Non-pigmented ciliary epithelial cell (primary cell): ENCODE data around the gene WAPL.

Experiments used
- DNase-seq: peaks from one replicate; pipeline ENCODE4 v3.0.0-alpha.2; 2010; ENCODE audit warnings: low read depth

WAPL gene

GRCh38 chr10:86461963-86462804, 59.4 kb downstream of the WAPL start:
- no peak for DNase-seq

- no peak for DNase-seq
Measured at GRCh38 chr10:86451604-86451960, 70.0 kb downstream of the WAPL start.

- no peak for DNase-seq
Measured at GRCh38 chr10:86450806-86451603, 70.6 kb downstream of the WAPL start.

GRCh38 chr10:86449926-86450558, 71.5 kb downstream of the WAPL start:
- no peak for DNase-seq

GRCh38 chr10:86447432-86447831, 74.2 kb downstream of the WAPL start:
- no peak for DNase-seq

GRCh38 chr10:86446987-86447386, 74.6 kb downstream of the WAPL start:
- no peak for DNase-seq

- no peak for DNase-seq
Measured at GRCh38 chr10:86446440-86446839, 75.2 kb downstream of the WAPL start.

- DNase-seq = peak; percentile 49
Measured at GRCh38 chr10:86443936-86444335, 77.7 kb downstream of the WAPL start.

- DNase-seq = peak; percentile 54
Measured at GRCh38 chr10:86443069-86443468, 78.5 kb downstream of the WAPL start.

GRCh38 chr10:86440874-86441843, 80.4 kb downstream of the WAPL start:
- peak; percentile 80 for DNase-seq

- DNase-seq = peak; percentile 96
Measured at GRCh38 chr10:86439544-86439943, 82.0 kb downstream of the WAPL start.

GRCh38 chr10:86438091-86438749, 83.4 kb downstream of the WAPL start:
- no peak for DNase-seq

GRCh38 chr10:86437447-86437846, 84.1 kb downstream of the WAPL start:
- DNase-seq = no peak

GRCh38 chr10:86436963-86437362, 84.6 kb downstream of the WAPL start:
- DNase-seq = no peak

- no peak for DNase-seq
Measured at GRCh38 chr10:86434656-86435055, 86.9 kb downstream of the WAPL start.

- no peak for DNase-seq
Measured at GRCh38 chr10:86423739-86424138, 97.9 kb downstream of the WAPL start.

GRCh38 chr10:86419101-86419500, 102.5 kb downstream of the WAPL start:
- DNase-seq = no peak

GRCh38 chr10:86415583-86415982, 106.0 kb downstream of the WAPL start:
- no peak for DNase-seq

- no peak for DNase-seq
Measured at GRCh38 chr10:86415116-86415515, 106.5 kb downstream of the WAPL start.

- no peak for DNase-seq
Measured at GRCh38 chr10:86413046-86413728, 108.4 kb downstream of the WAPL start.
